Measurements from ENCODE around the gene LMAN1L. TPM values are rescaled to one million over a fixed set of nuclear protein-coding genes. Genes with fewer than 3 reads are reported as not detected.

The LMAN1L gene
- total and polyA plus RNA-seq, 7 donors: 0.64 to 1.8 TPM; not detected in 5

DNA sequence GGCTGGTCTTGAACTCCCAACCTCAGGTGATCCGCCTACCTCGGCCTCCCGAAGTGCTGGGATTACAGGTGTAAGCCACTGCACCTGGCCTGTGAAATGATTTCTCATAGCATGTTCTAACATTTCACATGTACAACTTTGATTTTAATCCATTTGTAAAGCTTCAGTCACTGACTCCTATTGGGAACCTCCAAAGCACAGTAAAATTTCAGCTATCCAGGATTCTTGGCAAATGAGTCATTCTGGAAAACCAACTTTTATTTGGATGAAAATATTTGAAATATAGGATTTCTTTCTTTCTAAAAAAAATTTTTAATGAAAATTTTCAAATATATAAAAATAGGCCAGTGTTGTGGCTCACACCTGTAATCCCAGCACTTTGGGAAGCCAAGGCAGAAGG lies 2.7 kb upstream of the LMAN1L start:
- H3K36me3 ChIP-seq: no peaks in the 10 kb centered on the region
- H3K4me1 ChIP-seq: peaks cover 0 to 6% (median 2%) of the 10 kb centered on the region in 4 donors
- H3K9me3 ChIP-seq: no peaks in the 10 kb centered on the region
- intact Hi-C loops (cut with DNase I): no loop called here
- H3K27ac ChIP-seq: no peak overlapping the region
- no peaks in the 10 kb centered on the region for H3K27me3 ChIP-seq
- no peak for DNase-seq
- no peak overlapping the region for H3K4me3 ChIP-seq
- WGBS, 2 donors: 86 to 89% methylated on average over 3 of the region's 3 CpGs
- TF ChIP-seq EP300 (IDR thresholded peaks at IDR 0.05): no peak
- no peak for TF ChIP-seq POLR2A (IDR thresholded peaks at IDR 0.05)
- TF ChIP-seq, protein P1, sequence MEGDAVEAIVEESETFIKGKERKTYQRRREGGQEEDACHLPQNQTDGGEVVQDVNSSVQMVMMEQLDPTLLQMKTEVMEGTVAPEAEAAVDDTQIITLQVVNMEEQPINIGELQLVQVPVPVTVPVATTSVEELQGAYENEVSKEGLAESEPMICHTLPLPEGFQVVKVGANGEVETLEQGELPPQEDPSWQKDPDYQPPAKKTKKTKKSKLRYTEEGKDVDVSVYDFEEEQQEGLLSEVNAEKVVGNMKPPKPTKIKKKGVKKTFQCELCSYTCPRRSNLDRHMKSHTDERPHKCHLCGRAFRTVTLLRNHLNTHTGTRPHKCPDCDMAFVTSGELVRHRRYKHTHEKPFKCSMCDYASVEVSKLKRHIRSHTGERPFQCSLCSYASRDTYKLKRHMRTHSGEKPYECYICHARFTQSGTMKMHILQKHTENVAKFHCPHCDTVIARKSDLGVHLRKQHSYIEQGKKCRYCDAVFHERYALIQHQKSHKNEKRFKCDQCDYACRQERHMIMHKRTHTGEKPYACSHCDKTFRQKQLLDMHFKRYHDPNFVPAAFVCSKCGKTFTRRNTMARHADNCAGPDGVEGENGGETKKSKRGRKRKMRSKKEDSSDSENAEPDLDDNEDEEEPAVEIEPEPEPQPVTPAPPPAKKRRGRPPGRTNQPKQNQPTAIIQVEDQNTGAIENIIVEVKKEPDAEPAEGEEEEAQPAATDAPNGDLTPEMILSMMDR (IDR thresholded peaks at IDR 0.05): no peak
- TF ChIP-seq POLR2AphosphoS5 (IDR thresholded peaks at IDR 0.05): no peak

DNA sequence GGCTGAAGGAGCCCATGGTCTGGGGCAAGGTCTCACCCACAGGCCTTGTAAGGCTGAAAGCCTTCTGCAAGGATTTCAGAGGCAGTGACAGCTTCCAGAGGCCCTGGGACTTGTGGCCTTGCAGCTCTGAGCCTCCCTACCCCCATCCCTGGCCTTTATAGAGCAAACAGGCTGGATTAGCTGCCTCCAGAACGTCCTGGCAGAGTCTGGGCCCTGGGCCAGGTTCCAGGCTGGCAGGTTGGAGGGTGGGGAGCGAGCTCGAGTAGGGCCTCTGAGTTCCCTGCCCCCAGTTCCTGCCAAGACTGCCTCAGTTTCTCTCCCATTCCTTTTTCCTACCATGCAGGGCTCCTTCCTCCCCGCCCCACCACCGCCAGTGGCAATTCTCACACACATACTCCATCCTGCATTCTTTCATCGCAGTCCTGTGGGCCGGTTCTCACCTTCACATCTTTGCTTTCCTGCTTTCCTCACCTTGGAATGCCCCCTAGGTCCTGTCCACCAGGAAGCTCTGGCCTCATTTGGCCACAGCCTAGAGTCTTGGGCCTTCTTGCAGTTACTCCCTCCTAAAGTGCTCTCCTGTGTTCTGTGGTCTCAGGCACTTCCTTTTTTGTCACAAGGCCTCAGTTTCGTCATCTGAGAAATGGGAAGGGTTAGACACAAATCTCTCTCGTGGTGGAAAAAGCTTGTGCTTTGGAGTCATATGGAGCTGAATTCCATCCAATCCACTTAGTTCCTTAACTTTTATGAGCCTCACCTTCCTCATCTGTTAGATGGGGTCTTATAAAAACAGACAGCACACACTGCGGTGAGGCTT lies 2.7 kb downstream of the LMAN1L start:
- Histone ChIP-seq H3K27me3 (no peaks in the 10 kb centered on the region), H3K36me3 (no peaks in the 10 kb centered on the region), H3K9me3 (no peaks in the 10 kb centered on the region), H3K4me1 (peaks cover 0 to 29% (median 19%) of the 10 kb centered on the region in 4 donors), H3K27ac (peak overlapping the region in 3 of 4 donors; percentile 17 to 61 (median 59)), H3K4me3 (no peak overlapping the region)
- intact Hi-C loops (cut with DNase I): no loop called here
- TF ChIP-seq POLR2AphosphoS5 (IDR thresholded peaks at IDR 0.05) (no peak), EP300 (IDR thresholded peaks at IDR 0.05) (no peak), POLR2A (IDR thresholded peaks at IDR 0.05) (no peak)
- TF ChIP-seq, protein P1 (IDR thresholded peaks at IDR 0.05): no peak
- 43 to 70% methylated on average over 10 of the region's 10 CpGs for WGBS, 2 donors
- no peak for DNase-seq

DNA sequence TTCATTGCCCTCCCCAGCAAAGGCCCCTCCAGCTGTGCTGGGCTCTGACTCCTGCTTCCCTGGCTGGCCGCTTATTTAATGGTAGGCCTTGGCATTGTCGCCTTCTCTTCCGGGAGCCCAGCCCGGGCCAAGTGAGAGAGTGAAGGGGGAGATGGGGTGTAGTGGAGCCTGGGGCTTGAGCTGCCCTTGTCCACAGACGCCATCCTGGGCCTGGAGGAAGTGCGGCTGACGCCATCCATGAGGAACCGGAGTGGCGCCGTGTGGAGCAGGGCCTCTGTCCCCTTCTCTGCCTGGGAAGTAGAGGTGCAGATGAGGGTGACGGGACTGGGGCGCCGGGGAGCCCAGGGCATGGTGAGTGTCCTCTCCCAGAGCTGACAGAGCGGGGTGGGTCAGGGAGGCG lies 3.3 kb downstream of the LMAN1L start:
- WGBS, 2 donors: 79 to 92% methylated on average over 15 of the region's 15 CpGs
- DNase-seq: no peak
- peak overlapping the region in 2 of 4 donors; percentile 59 to 61 for H3K27ac ChIP-seq
- no peaks in the 10 kb centered on the region for H3K9me3 ChIP-seq
- intact Hi-C loops (cut with DNase I): loop anchor here (2.0 kb wide), 1 partner anchor 15 kb away; no protein-coding TSS in a partner anchor
- no peaks in the 10 kb centered on the region for H3K27me3 ChIP-seq
- no peak for TF ChIP-seq EP300 (IDR thresholded peaks at IDR 0.05)
- no peak for TF ChIP-seq POLR2A (IDR thresholded peaks at IDR 0.05)
- TF ChIP-seq POLR2AphosphoS5 (IDR thresholded peaks at IDR 0.05): no peak
- TF ChIP-seq, protein P1 (IDR thresholded peaks at IDR 0.05): no peak
- H3K4me1 ChIP-seq: peaks cover 0 to 29% (median 19%) of the 10 kb centered on the region in 4 donors
- H3K4me3 ChIP-seq: no peak overlapping the region
- no peaks in the 10 kb centered on the region for H3K36me3 ChIP-seq

DNA sequence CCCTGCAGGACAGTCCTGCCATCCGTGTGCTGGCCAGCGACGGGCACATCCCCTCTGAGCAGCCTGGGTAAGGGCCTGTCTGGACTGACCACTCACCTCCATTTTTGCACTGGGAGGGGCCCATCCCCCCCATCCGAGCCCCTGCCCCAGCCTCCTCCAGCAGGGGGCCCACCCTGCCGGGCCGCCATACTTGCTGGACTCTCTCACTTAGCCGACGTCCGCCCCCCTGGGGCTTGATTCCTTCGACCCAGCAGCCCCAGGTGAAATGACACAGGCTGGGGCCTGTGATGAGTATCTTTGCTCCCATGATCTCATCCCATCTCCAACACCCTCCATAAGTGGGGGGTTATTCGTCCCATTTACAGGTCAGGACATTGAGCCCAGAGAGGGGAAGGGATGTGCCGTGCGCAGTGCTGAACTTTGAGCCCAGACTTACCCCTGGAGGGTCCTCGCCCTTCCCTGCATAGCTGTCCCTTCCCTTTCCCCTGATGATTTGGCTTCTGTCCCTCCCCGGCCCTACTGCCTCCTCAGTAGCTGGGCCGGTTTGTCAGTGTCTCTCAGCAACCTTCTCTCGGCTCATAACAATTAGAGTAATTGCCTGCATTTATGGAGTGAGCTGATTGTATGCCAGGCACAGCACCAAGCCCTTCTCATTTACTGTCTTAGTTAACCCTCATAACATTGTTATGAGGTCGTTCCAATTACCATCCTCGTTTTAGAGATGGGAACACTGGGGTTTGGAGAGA lies 4.2 kb downstream of the LMAN1L start:
- no peaks in the 10 kb centered on the region for H3K9me3 ChIP-seq
- TF ChIP-seq, protein P1 (IDR thresholded peaks at IDR 0.05): no peak
- TF ChIP-seq POLR2A (IDR thresholded peaks at IDR 0.05) (no peak), EP300 (IDR thresholded peaks at IDR 0.05) (no peak), POLR2AphosphoS5 (IDR thresholded peaks at IDR 0.05) (no peak)
- H3K4me3 ChIP-seq: no peak overlapping the region
- no peaks in the 10 kb centered on the region for H3K36me3 ChIP-seq
- WGBS, 2 donors: 30 to 61% methylated on average over 19 of the region's 19 CpGs
- no peaks in the 10 kb centered on the region for H3K27me3 ChIP-seq
- peak overlapping the region in 3 of 4 donors; percentile 35 to 61 (median 59) for H3K27ac ChIP-seq
- H3K4me1 ChIP-seq: peaks cover 0 to 29% (median 19%) of the 10 kb centered on the region in 4 donors
- intact Hi-C loops (cut with DNase I): loop anchor here (2.0 kb wide), 1 partner anchor 14 kb away; no protein-coding TSS in a partner anchor
- no peak for DNase-seq
